Brain pericyte (primary cell): Measurements from ENCODE around the gene IGDCC3.

Source experiments
- DNase-seq: peaks from one replicate; pipeline ENCODE4 v3.0.0-alpha.2; 2012; ENCODE audit warnings: low read depth, low spot score

Gene IGDCC3

GRCh38 chr15:65292938-65293518 lies 84.8 kb downstream of the IGDCC3 start:
- no peak for DNase-seq

GRCh38 chr15:65290228-65290627 lies 87.6 kb downstream of the IGDCC3 start:
- DNase-seq = no peak

GRCh38 chr15:65289261-65289854 lies 88.4 kb downstream of the IGDCC3 start:
- no peak for DNase-seq

GRCh38 chr15:65287520-65287855 lies 90.3 kb downstream of the IGDCC3 start:
- no peak for DNase-seq

- DNase-seq = no peak
These were observed 90.9 kb downstream of the IGDCC3 start, which contains the start of gene PARP16 for GRCh38 chr15:65286704-65287519. Gene PARP16, minus strand, starts transcription at chr15:65286883. Its CDS starts 457 bp downstream, at chr15:65286426.

- DNase-seq = no peak
These were observed 91.6 kb downstream of the IGDCC3 start for GRCh38 chr15:65286069-65286703.

- no peak for DNase-seq
These were observed 92.3 kb downstream of the IGDCC3 start for GRCh38 chr15:65285291-65286068.

GRCh38 chr15:65278480-65278879 lies 99.3 kb downstream of the IGDCC3 start:
- DNase-seq = no peak
